HepG2 (cell line): Measurements from ENCODE around the gene EEF1E1. TPM values are rescaled to one million over a fixed set of nuclear protein-coding genes. Genes with fewer than 3 reads are reported as not detected.
A peak's percentile ranks its signal among the peaks of the same experiment; 100 is the strongest.

ENCODE experiments used
- ATAC-seq: fragments of 200-7000 bp; cut with Tn5 transposase; 3 replicates; pipeline ENCODE4 v1.9.1; 2020; ENCODE audit warnings: mild to moderate bottlenecking, moderate library complexity
- BruUV-seq: library from RNA; stranded (reverse); fragments of 400-500 nt; replicated peaks from 2 replicates; lab custom pipeline; 2021; lab: Mats Ljungman, UMichigan
- CTCF ChIA-PET: fragments of 300-600 bp; formaldehyde crosslinking; extraction: SDS; loops from one replicate; lab custom pipeline; 2021; ENCODE audit warnings: low total read pairs, inconsistent platforms, low intra/inter-chr PET ratio; lab: Yijun Ruan, JAX
- POLR2A ChIA-PET: fragments of 350-600 bp; sonication (Branson Sonifier 250); formaldehyde crosslinking; loops from one replicate; lab custom pipeline; 2020; ENCODE audit warnings: antibody characterized with exemption, inconsistent platforms; lab: Yijun Ruan, JAX
- DNase-seq: peaks from one replicate; pipeline ENCODE4 v3.0.0-alpha.2; 2015; ENCODE audit warnings: low spot score
- FAIRE-seq: peaks from 3 replicates; lab custom pipeline; 2011; peaks lifted over from hg19 to GRCh38; lab: Jason Lieb, UNC
- H2AFZ ChIP-seq: one replicate; pipeline ENCODE4 v1.6.1; 2011; ENCODE audit warnings: low read length, inconsistent platforms
- H3K27ac ChIP-seq: fragments of 300-600 bp; 3 replicates; pipeline ENCODE4 v1.8.0; 2011; ENCODE audit warnings: mixed run types, mild to moderate bottlenecking, mixed read lengths, low read length, inconsistent platforms; ENCODE audit not compliant: insufficient read depth; ENCODE audit errors: extremely low read length
- H3K27me3 ChIP-seq, 2 experiments: fragments of 200-600 bp in 1 of 2; 2 replicates in 1 of 2; 3 replicates in 1 of 2; pipeline versions ENCODE4 v1.6.0 to v1.8.0; 2011; ENCODE audit warnings: low read length in 2 of 2, mild to moderate bottlenecking in 2 of 2, moderate library complexity in 2 of 2, inconsistent platforms in 1 of 2; ENCODE audit not compliant: insufficient read depth in 2 of 2, control insufficient read depth in 1 of 2
- H3K36me3 ChIP-seq, 2 experiments: fragments of 200-600 bp in 1 of 2; replicated peaks in 1 of 2; 2 replicates in 1 of 2; 3 replicates in 1 of 2; pipeline versions ENCODE4 v1.5.1 to v1.8.0; 2011; ENCODE audit warnings: low read length in 2 of 2, inconsistent platforms in 1 of 2; ENCODE audit not compliant: insufficient read depth in 2 of 2, control insufficient read depth in 1 of 2
- H3K4me1 ChIP-seq: 2 replicates; pipeline ENCODE4 v1.5.1; 2012; ENCODE audit warnings: low read length, inconsistent platforms; ENCODE audit not compliant: insufficient read depth
- H3K4me2 ChIP-seq: 2 replicates; pipeline ENCODE4 v1.6.0; 2011; ENCODE audit warnings: low read depth, low read length, inconsistent platforms
- H3K4me3 ChIP-seq, 3 experiments: fragments of 200-600 bp in 1 of 3; sonication (generic), shearing (Covaris generic) in 1 of 3; replicated peaks in 1 of 3; 2 replicates each; pipeline ENCODE4 v1.5.1; 2011 to 2016; ENCODE audit warnings: low read length in 3 of 3, inconsistent platforms in 2 of 3, low read depth in 2 of 3, mild to moderate bottlenecking in 2 of 3, control low read depth in 1 of 3, mixed read lengths in 1 of 3; ENCODE audit not compliant: insufficient read depth in 1 of 3
- H3K79me2 ChIP-seq: one replicate; pipeline ENCODE4 v1.6.1; 2011; ENCODE audit warnings: low read length, inconsistent platforms; ENCODE audit not compliant: insufficient read depth
- H3K9ac ChIP-seq: 2 replicates; pipeline ENCODE4 v1.6.0; 2011; ENCODE audit warnings: mild to moderate bottlenecking, low read depth, low read length, inconsistent platforms; ENCODE audit not compliant: insufficient read depth
- H3K9me3 ChIP-seq: 2 replicates; pipeline ENCODE4 v1.5.1; 2012; ENCODE audit warnings: mild to moderate bottlenecking, low read length
- H4K20me1 ChIP-seq: 2 replicates; pipeline ENCODE4 v1.6.0; 2011; ENCODE audit warnings: inconsistent platforms, mild to moderate bottlenecking, low read length, moderate library complexity; ENCODE audit not compliant: insufficient read depth
- BCL6 ChIP-seq: IDR thresholded peaks from 2 replicates; pipeline ENCODE4 v1.6.1; 2016; ENCODE audit warnings: missing genetic modification reagents, missing compliant biosample characterization
- CAMTA2 ChIP-seq: sonication (generic); formaldehyde crosslinking; IDR thresholded peaks from 2 replicates; pipeline ENCODE4 v1.4.0; 2020; ENCODE audit warnings: mild to moderate bottlenecking, missing genetic modification reagents, borderline replicate concordance
- DRAP1 ChIP-seq: IDR thresholded peaks from 2 replicates; pipeline ENCODE4 v1.6.1; 2016; ENCODE audit warnings: missing genetic modification reagents, missing compliant biosample characterization
- HMGXB3 ChIP-seq: sonication (generic); formaldehyde crosslinking; IDR thresholded peaks from 2 replicates; pipeline ENCODE4 v1.4.0; 2020; ENCODE audit warnings: missing genetic modification reagents, borderline replicate concordance
- HNF1B ChIP-seq: sonication (generic); formaldehyde crosslinking; IDR thresholded peaks from 2 replicates; pipeline ENCODE4 v1.5.1; 2020; ENCODE audit warnings: mild to moderate bottlenecking, moderate library complexity, missing genetic modification reagents
- HOMEZ ChIP-seq: IDR thresholded peaks from 2 replicates; pipeline ENCODE4 v1.6.1; 2016; ENCODE audit warnings: low read depth
- KDM1A ChIP-seq: IDR thresholded peaks from 2 replicates; pipeline ENCODE4 v1.6.1; 2016; ENCODE audit warnings: missing compliant biosample characterization
- KMT2A ChIP-seq: sonication (generic); formaldehyde crosslinking; IDR thresholded peaks from 2 replicates; pipeline ENCODE4 v1.4.0; 2020; ENCODE audit warnings: missing genetic modification reagents
- MXI1 ChIP-seq: IDR thresholded peaks from 3 replicates; pipeline ENCODE4 v1.6.1; 2012; ENCODE audit warnings: low read depth, low read length, inconsistent platforms, borderline replicate concordance
- REXO4 ChIP-seq: sonication (generic); formaldehyde crosslinking; IDR thresholded peaks from 2 replicates; pipeline ENCODE4 v1.8.0; 2022; ENCODE audit warnings: missing genetic modification reagents, mild to moderate bottlenecking, borderline replicate concordance
- ZBTB10 ChIP-seq: sonication (generic); formaldehyde crosslinking; IDR thresholded peaks from 2 replicates; pipeline ENCODE4 v1.4.0; 2020; ENCODE audit warnings: missing genetic modification reagents, borderline replicate concordance
- ZNF337 ChIP-seq: sonication (generic); formaldehyde crosslinking; IDR thresholded peaks from 2 replicates; pipeline ENCODE4 v1.5.1; 2020; ENCODE audit warnings: missing genetic modification reagents, low read depth, mild to moderate bottlenecking, borderline replicate concordance
- WGBS: methylation state at CpG from one replicate; pipeline ENCODE4 v1.1.6; 2017; ENCODE audit warnings: low lambda C conversion rate; 5-methylcytosine and 5-hydroxymethylcytosine counted together
- in situ Hi-C: cut with HindIII; loops from 2 replicates; pipeline ENCODE4 v1.10.0; 2017; ENCODE audit warnings: low pct_unique_long_range_greater_than_20kb; ENCODE audit not compliant: extremely low pct_ligation_motif_present
- intact Hi-C: fragments of 100-400 bp; cut with micrococcal nuclease; formaldehyde crosslinking; loops from one replicate; pipeline ENCODE4 v1.10.0; 2022; ENCODE audit not compliant: unreplicated experiment
- polyA plus RNA-seq, 8 experiments: library from polyadenylated mRNA; depleted of rRNA in 3 of 8; stranded (reverse) in 7 of 8; unstranded in 1 of 8; fragments of >200 nt; fragmentation: Illumina TruSeq in 4 of 8; extraction: Trizol in 4 of 8; gene quantifications; 2 replicates each; pipeline versions ENCODE4 v1.2.1 to v1.2.3, GENCODE V29; 2011 to 2016; ENCODE audit warnings: low read depth in 4 of 8, missing spikeins in 1 of 8, mixed read lengths in 1 of 8; ENCODE audit not compliant: insufficient read depth in 1 of 8
- total RNA-seq, 5 experiments: library from RNA; depleted of rRNA; stranded (reverse); fragments of >200 nt; fragmentation: Illumina TruSeq; extraction: Trizol; gene quantifications; 2 replicates each; pipeline ENCODE4 v1.2.3, GENCODE V29; 2016; ENCODE audit warnings: low read depth in 1 of 5

Gene EEF1E1
- total and polyA plus RNA-seq, 2 of the 13 experiments (the other 11 are each of a cell fraction or from before 2014, with no cell fraction given): 128 to 188 TPM

GRCh38 chr6:8139451-8139850 lies 37.1 kb upstream of the EEF1E1 start (continued):
- no peak for TF ChIP-seq ZBTB10
- TF ChIP-seq REXO4 (CRISPR knock-in tag): no peak
- TF ChIP-seq HNF1B (CRISPR knock-in tag): no peak

- H3K4me3 ChIP-seq: peak overlapping the region in 1 of 3 experiments; percentile 23; a peak in 1 of 6 replicates
- peak overlapping the region; percentile 44 for H3K4me2 ChIP-seq
- ATAC-seq (peak; percentile 95), FAIRE-seq (peak; percentile 83), DNase-seq (peak; percentile 89)
- H3K27me3 ChIP-seq: no peaks in the 10 kb centered on the region
- H4K20me1 ChIP-seq: no peaks in the 10 kb centered on the region
- intact Hi-C loops (no loop called here), in situ Hi-C loops (no loop called here)
- H3K36me3 ChIP-seq: no peaks in the 10 kb centered on the region
- no peak overlapping the region for H2AFZ ChIP-seq
- peak overlapping the region; percentile 75 for H3K27ac ChIP-seq
- H3K79me2 ChIP-seq: no peaks in the 10 kb centered on the region
- BruUV-seq: no TSS peak
- peak overlapping the region; percentile 17; the same call in 1 of the 2 replicates for H3K9ac ChIP-seq
- H3K9me3 ChIP-seq: no peaks in the 10 kb centered on the region
- ChIA-PET POLR2A (no interaction called here), CTCF (no interaction called here)
- WGBS: 3% methylated on average over 6 of the region's 6 CpGs
- H3K4me1 ChIP-seq: peaks cover 25% of the 10 kb centered on the region
- TF ChIP-seq DRAP1 (CRISPR knock-in tag) (0 out of 2 replicates have a peak, but pooled peaks have one; percentile 38), HOMEZ (CRISPR knock-in tag) (peak; percentile 80), KMT2A (CRISPR knock-in tag) (no peak), MXI1 (peak; percentile 50; the same call in 1 of the 3 replicates), ZNF337 (no peak), CAMTA2 (no peak), KDM1A (CRISPR knock-in tag) (0 out of 2 replicates have a peak, but pooled peaks have one; percentile 27), BCL6 (CRISPR knock-in tag) (peak; percentile 91), HMGXB3 (peak; percentile 23; the same call in 1 of the 2 replicates)
Measured at GRCh38 chr6:8137529-8137939, 35.2 kb upstream of the EEF1E1 start.
